GM18511 (cell line): ENCODE data around the gene DAAM1.

ENCODE experiments used
- ATAC-seq: cut with Tn5 transposase; IDR thresholded peaks from one replicate; pipeline ENCODE4 v1.9.1; 2021; ENCODE audit warnings: mild to moderate bottlenecking, moderate library complexity; ENCODE audit not compliant: unreplicated experiment

The DAAM1 gene

GRCh38 chr14:59215757-59216156 is 27.3 kb downstream of the DAAM1 start:
- no peak for ATAC-seq

DNA sequence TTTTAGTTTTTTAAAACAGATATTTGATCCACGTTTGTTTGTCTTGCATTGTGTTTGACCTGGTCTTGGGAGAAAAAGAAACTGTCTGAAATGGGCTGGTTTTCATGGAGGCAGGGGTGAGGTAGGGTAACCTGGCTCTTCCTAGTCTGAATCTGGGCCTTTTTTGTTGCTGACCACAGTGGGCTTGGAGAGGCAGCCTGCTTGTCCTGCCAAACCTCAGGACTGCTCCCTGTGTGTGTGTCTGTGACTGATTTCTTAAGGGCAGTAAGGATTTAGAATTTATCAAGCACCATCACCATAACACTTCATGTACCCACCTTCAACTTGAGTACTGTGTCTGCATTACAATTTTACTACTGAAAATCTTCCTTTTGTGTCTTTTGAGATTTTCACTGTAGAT is 28.5 kb downstream of the DAAM1 start:
- ATAC-seq: no peak

DNA sequence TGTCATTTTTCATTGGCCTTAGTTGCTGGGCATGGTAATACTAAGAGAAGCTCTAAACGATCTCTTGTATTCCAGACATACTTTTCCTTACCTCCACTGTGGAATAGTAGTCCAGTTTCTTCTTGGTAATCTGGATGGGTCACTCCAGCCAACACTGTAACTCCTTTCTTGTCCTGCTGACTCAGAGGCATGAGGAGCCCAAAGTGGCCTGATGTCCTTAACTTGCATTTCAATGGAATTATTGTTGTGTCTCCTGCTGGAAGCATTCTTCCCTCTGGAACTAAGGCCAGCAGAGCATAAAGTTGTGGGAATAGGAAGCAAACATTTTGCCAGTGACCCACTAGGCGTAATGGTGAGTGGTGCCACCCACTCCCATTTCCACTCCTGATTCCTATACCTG is 33.1 kb downstream of the DAAM1 start:
- ATAC-seq: no peak

- ATAC-seq: no peak
Measured at GRCh38 chr14:59224341-59224740, 35.9 kb downstream of the DAAM1 start.

GRCh38 chr14:59225281-59225680 is 36.8 kb downstream of the DAAM1 start:
- no peak for ATAC-seq

GRCh38 chr14:59228421-59228820 is 40.0 kb downstream of the DAAM1 start:
- ATAC-seq: no peak

DNA sequence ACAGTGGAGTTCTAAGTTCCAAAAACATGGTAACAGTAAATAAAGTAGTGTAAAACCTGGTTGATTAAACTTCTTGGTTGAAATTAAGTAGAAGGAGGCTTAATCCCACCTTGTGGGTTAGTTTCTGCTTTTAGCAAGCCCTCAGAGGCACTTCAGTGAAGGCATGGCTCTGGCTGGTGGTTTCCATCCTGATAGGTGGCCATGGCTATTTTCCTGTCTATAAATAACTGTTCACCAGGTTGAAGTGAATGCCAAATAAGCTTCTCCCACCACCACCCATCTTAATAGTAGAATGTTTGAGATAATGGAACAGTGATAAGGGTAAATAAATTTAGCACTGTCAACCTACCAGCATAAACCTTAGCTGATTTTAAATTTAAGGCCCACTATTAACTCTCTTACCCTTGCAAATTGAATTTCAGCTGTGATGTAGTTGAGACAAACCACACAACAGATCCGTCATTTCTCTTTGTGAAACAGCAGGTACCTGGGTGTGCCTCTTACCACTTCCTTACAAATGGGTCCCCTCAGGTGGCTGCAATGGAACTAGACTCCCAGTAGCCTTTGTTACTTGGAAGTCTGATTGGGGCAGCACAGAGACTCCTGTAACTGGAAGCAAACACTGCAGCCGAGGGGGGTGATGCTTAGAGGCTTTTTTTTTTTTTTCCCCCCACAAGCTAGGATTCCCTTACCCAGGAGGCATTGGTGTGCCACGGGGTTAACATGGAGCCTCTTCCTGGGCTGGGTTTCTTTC is 41.4 kb downstream of the DAAM1 start:
- no peak for ATAC-seq

DNA sequence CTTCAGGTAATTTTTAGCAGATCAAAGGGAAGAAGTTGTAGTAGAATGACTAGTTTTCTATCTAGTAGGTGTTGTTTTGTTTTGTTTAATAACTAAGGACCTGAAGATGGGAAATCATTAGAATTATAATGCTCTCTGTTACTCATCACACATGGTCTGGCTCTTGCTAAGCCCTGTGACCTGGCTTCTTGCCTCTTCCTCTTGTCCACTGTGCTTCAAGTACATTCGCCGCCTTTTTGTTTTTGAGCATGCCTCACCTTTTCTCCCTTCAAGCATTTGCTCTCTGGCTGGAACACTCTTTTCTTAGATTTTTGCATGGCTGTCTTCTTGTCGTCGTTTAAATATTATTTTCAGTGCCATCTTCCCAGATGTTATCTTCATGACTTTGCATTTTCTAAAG is 47.7 kb downstream of the DAAM1 start:
- no peak for ATAC-seq

DNA sequence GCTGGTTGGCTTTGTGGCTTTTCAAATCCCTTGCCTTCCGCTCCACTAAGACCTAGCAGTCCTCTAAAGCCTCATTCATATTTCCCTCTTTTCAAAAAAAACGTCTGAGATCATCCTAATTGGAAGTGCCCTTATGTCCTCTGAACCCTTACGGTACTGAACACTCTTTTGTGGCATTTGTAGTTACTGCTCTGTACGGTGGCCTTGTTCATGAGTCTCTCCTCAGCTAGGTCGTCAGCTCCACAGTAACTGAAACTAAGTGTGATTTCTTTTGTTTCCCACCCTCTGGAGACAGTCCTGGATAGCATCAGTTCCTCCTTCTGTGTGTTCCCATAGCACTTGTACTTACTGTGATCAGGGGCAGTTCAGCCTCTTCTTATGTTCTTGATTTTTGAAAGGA is 49.7 kb downstream of the DAAM1 start:
- ATAC-seq: no peak

- ATAC-seq: no peak
Measured at GRCh38 chr14:59239022-59239421, 50.6 kb downstream of the DAAM1 start.

DNA sequence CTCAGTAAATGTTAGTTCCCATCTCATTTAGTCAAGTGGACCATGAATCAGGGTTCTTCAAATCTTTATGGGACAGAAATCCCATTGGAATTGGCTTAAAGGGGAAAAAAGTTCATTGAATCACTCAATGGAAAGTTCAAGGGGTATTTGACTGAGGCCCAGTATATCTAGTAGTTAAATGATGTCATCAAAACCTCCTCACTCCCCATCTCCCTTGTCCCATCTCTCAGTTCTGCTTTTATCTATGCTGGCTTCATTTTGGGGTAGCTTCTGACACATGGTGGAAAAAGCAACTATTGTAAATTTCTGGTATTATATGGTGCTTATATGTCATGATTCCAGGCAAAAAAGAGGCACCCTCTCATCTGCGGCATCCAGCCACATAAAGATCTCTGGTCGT is 51.9 kb downstream of the DAAM1 start:
- peak; percentile 97 for ATAC-seq

GRCh38 chr14:59241121-59241520 is 52.7 kb downstream of the DAAM1 start:
- no peak for ATAC-seq

DNA sequence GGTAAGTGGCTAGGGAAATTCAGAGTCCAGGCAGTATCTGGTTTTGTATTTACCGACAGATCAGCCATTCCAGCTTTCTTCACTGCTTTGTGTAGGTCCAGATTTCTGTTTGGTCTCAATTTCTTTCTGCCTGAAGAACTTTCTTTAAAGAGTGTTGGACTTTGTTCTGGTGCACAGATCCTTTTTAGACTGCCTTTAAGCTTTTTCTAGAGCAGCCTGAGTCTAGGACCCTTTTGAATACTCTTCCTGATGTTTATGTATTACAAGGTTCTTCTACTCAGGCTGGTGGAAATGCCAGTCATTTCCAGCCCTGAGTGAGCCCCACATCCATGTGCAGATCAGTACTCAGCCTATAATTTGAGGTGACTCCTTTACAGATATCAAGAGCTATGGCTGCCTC is 54.7 kb downstream of the DAAM1 start:
- no peak for ATAC-seq

DNA sequence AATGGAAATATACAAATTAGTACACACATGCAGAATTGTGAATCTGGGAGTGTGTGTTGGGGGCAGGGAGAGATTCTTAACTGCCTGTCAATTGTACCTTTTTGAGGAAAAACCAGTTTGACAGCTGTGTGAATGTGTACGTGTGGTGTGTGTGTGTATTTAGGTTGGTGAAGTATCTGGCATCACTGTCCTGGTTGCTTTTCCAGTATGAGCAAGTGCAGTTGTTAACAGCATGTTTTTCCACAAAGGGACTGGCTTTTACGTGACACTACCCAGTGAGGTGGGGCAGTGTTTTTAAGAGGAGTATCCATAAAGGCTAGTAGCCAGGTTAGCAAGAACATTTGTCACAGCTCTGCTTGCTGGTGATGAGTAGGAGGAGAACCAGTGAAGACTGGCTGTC is 56.1 kb downstream of the DAAM1 start:
- no peak for ATAC-seq

- peak; percentile 85 for ATAC-seq
Measured at GRCh38 chr14:59245809-59246295, 57.4 kb downstream of the DAAM1 start.

- ATAC-seq: no peak
Measured at GRCh38 chr14:59246566-59246965, 58.1 kb downstream of the DAAM1 start.

DNA sequence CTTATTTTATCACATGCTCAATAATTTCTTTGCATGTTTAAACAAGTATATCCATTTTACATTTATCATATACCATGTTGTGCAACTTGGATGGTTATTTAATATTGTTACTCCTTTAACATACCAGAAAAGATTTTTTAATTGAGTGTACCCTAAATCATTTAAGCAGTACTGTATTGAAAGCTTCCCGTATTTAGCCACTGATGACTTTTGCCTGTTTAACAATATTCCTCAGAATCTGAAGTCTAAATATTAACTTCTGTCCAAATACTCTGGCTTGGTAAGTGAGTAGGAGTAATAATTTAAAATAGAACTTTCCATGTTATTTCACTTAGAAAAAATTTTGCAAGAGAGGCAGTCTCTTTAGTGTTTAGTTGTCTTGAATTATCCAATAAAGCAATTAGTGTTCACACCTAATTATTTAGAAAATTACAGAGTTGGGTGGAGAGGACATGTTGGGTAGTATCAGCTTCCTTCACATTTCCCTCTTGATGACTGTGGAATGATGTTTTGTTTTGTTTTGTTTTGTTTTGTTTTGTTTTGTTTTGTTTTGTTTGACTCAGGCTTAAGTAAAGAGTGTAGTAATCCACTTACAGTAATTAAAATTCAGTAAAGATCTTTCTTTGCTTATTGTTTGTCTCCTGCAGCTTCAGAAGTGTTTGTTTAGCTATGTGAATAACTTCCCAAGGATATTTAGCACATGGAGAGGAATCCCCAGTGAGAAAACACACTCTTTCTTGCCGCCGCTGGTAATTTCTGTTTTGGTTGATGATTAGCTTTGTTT is 59.5 kb downstream of the DAAM1 start:
- ATAC-seq: no peak

GRCh38 chr14:59249029-59249428 is 60.6 kb downstream of the DAAM1 start:
- no peak for ATAC-seq

- ATAC-seq: no peak
Measured at GRCh38 chr14:59251811-59252771, 63.6 kb downstream of the DAAM1 start.

GRCh38 chr14:59252772-59253500 is 64.5 kb downstream of the DAAM1 start:
- ATAC-seq: no peak
